T47D (cell line): ENCODE measurements around the gene HINT1.
"Not testable (repeated sequence)": the region's sequence is repeated elsewhere in the genome, so short reads cannot be mapped to it uniquely, and the experiment has no call there.

ENCODE experiments used
- DNase-seq, 2 experiments: peaks; one replicate each; pipeline versions ENCODE4 v3.0.0 to v3.0.0-alpha.2; 2011 to 2012; ENCODE audit warnings: low read depth in 1 of 2, low spot score in 1 of 2
- JUND ChIP-seq: IDR thresholded peaks from 2 replicates; pipeline ENCODE4 v1.6.1; 2012; ENCODE audit warnings: low read depth
- in situ Hi-C: cut with HindIII; loops from 2 replicates; pipeline ENCODE4 v1.10.0; 2016; ENCODE audit warnings: low sequenced_read_pairs, low pct_unique_long_range_greater_than_20kb

The HINT1 gene

GRCh38 chr5:131195696-131196095 lies 30.6 kb upstream of the HINT1 start:
- DNase-seq, result no peak
- in situ Hi-C loops, result no loop called here
- TF ChIP-seq JUND, result no peak

GRCh38 chr5:131194725-131195124 lies 29.7 kb upstream of the HINT1 start:
- DNase-seq, result no peak
- in situ Hi-C loops, result no loop called here

GRCh38 chr5:131193897-131194296 lies 28.8 kb upstream of the HINT1 start:
- DNase-seq, in situ Hi-C loops: not testable (repeated sequence)

More at GRCh38 chr5:131194725-131195124, 29.7 kb upstream of the HINT1 start:
- no peak for TF ChIP-seq JUND

- in situ Hi-C loops, result no loop called here
- no peak for TF ChIP-seq JUND
- no peak for DNase-seq
Observed at GRCh38 chr5:131193106-131193505, 28.1 kb upstream of the HINT1 start.

GRCh38 chr5:131186561-131187256 lies 21.7 kb upstream of the HINT1 start:
- in situ Hi-C loops, result no loop called here
- TF ChIP-seq JUND, result no peak
- DNase-seq, result peak in 1 of 2 experiments; percentile 13

- in situ Hi-C loops, result no loop called here
- TF ChIP-seq JUND, result no peak
- no peak for DNase-seq
Observed at GRCh38 chr5:131185523-131186104, 20.6 kb upstream of the HINT1 start.

GRCh38 chr5:131182839-131183238 lies 17.8 kb upstream of the HINT1 start:
- no peak for TF ChIP-seq JUND
- no peak for DNase-seq
- in situ Hi-C loops, result no loop called here

GRCh38 chr5:131180407-131180806 lies 15.4 kb upstream of the HINT1 start:
- no peak for DNase-seq
- in situ Hi-C loops, result no loop called here
- no peak for TF ChIP-seq JUND

- TF ChIP-seq JUND, result no peak
- in situ Hi-C loops, result no loop called here
- DNase-seq, result peak in 1 of 2 experiments; percentile 50
Observed at GRCh38 chr5:131171276-131171810, 6.3 kb upstream of the HINT1 start.

GRCh38 chr5:131170540-131171275 lies 5.7 kb upstream of the HINT1 start, which contains the start of gene LYRM7:
Gene LYRM7, plus strand, starts transcription at chr5:131170944. Its CDS starts 77 bp downstream, at chr5:131171021.
- in situ Hi-C loops, result no loop called here
- no peak for TF ChIP-seq JUND
- peak; percentile 63 to 100 for DNase-seq

- in situ Hi-C loops, result no loop called here
- DNase-seq, result no peak
Observed at GRCh38 chr5:131169810-131170539, 4.9 kb upstream of the HINT1 start.

GRCh38 chr5:131167615-131168014 lies 2.6 kb upstream of the HINT1 start:
- DNase-seq, result no peak
- no peak for TF ChIP-seq JUND
- in situ Hi-C loops, result no loop called here

More at GRCh38 chr5:131169810-131170539, 4.9 kb upstream of the HINT1 start:
- 0 out of 2 replicates have a peak, but pooled peaks have one; percentile 5 for TF ChIP-seq JUND
